Natural killer cell (primary cell): ENCODE measurements around the gene ANK2. TPM values are rescaled to one million over a fixed set of nuclear protein-coding genes. Genes with fewer than 3 reads are reported as not detected.

Experiments used
- ATAC-seq, 3 donors: fragments of 150-1000 bp in 2 of 3; fragments of 200-7000 bp in 1 of 3; cut with Tn5 transposase; 1 replicate in 1 of 3; 2 replicates in 2 of 3; pipeline ENCODE4 v1.10.0; 2021; ENCODE audit warnings: mild to moderate bottlenecking in 2 of 3, moderate library complexity in 2 of 3
- DNase-seq, 2 donors: peaks; one replicate each; pipeline versions ENCODE4 v3.0.0 to v3.0.0-alpha.2; 2013 to 2021; ENCODE audit warnings: mixed read lengths in 1 of 2
- H3K27ac ChIP-seq: one replicate; pipeline ENCODE4 v1.5.1; 2013; ENCODE audit warnings: mild to moderate bottlenecking, low read length
- H3K27me3 ChIP-seq: one replicate; pipeline ENCODE4 v1.6.1; 2013; ENCODE audit warnings: low read length; ENCODE audit not compliant: control insufficient read depth, insufficient read depth
- H3K36me3 ChIP-seq: one replicate; pipeline ENCODE4 v1.6.1; 2013; ENCODE audit warnings: low read length; ENCODE audit not compliant: control insufficient read depth, insufficient read depth
- H3K4me1 ChIP-seq: one replicate; pipeline ENCODE4 v1.6.1; 2013; ENCODE audit warnings: low read length; ENCODE audit not compliant: control insufficient read depth, insufficient read depth
- H3K4me3 ChIP-seq: one replicate; pipeline ENCODE4 v1.5.1; 2013; ENCODE audit warnings: low read length
- H3K9me3 ChIP-seq: one replicate; pipeline ENCODE4 v1.6.1; 2013; ENCODE audit warnings: low read length; ENCODE audit not compliant: control insufficient read depth, insufficient read depth
- H3K27ac Mint-ChIP-seq, 2 donors: one replicate each; pipeline ENCODE4 v1.8.0; 2022; ENCODE audit warnings: mild to moderate bottlenecking in 2 of 2, mixed read lengths in 2 of 2, moderate library complexity in 1 of 2
- H3K27me3 Mint-ChIP-seq, 2 donors: one replicate each; pipeline ENCODE4 v1.8.0; 2022; ENCODE audit warnings: low read depth in 2 of 2, mixed read lengths in 2 of 2
- H3K36me3 Mint-ChIP-seq: one replicate; pipeline ENCODE4 v1.8.0; 2022; ENCODE audit warnings: mixed read lengths
- H3K4me1 Mint-ChIP-seq, 2 donors: one replicate each; pipeline ENCODE4 v1.8.0; 2022; ENCODE audit warnings: mixed read lengths in 2 of 2
- H3K4me3 Mint-ChIP-seq: one replicate; pipeline ENCODE4 v1.8.0; 2022; ENCODE audit warnings: mild to moderate bottlenecking, moderate library complexity, mixed read lengths
- H3K9me3 Mint-ChIP-seq, 2 donors: one replicate each; pipeline ENCODE4 v1.8.0; 2022; ENCODE audit warnings: mixed read lengths in 2 of 2
- WGBS: methylation state at CpG from one replicate; pipeline ENCODE4 v1.1.7; 2013; ENCODE audit warnings: missing lambda C conversion rate; ENCODE audit not compliant: insufficient coverage; 5-methylcytosine and 5-hydroxymethylcytosine counted together
- intact Hi-C: fragments of 100-400 bp; cut with micrococcal nuclease; formaldehyde crosslinking; loops from one replicate; pipeline ENCODE4 v1.14.2; 2022
- total RNA-seq, 4 donors: library from RNA; stranded (reverse); fragments of 120-200 nt in 1 of 4; gene quantifications; one replicate each; pipeline versions ENCODE4 v1.2.3 to v1.2.4, GENCODE V29; 2013 to 2022
- TF ChIP-seq, protein P1 (sequence below): fragments of 200-600 bp; IDR thresholded peaks from one replicate; pipeline ENCODE4 v1.8.0; 2022; ENCODE audit warnings: antibody characterized with exemption

The ANK2 gene
- total RNA-seq, 3 donors from 2014 or later (not counting 1 experiment from before 2014, with no cell fraction given) = 0.05 TPM; not detected in 2

GRCh38 chr4:113222471-113222870, 173.0 kb downstream of the ANK2 start:
- H3K4me3 Mint-ChIP-seq = no peak overlapping the region
- H3K4me3 ChIP-seq = no peak overlapping the region
- 100% methylated on average over 2 of the region's 2 CpGs for WGBS
- no peaks in the 10 kb centered on the region for H3K36me3 Mint-ChIP-seq
- H3K27ac ChIP-seq = no peak overlapping the region
- no peak overlapping the region for H3K27ac Mint-ChIP-seq
- DNase-seq (no peak), ATAC-seq (no peak)
- intact Hi-C loops = no loop called here
- TF ChIP-seq, protein P1, sequence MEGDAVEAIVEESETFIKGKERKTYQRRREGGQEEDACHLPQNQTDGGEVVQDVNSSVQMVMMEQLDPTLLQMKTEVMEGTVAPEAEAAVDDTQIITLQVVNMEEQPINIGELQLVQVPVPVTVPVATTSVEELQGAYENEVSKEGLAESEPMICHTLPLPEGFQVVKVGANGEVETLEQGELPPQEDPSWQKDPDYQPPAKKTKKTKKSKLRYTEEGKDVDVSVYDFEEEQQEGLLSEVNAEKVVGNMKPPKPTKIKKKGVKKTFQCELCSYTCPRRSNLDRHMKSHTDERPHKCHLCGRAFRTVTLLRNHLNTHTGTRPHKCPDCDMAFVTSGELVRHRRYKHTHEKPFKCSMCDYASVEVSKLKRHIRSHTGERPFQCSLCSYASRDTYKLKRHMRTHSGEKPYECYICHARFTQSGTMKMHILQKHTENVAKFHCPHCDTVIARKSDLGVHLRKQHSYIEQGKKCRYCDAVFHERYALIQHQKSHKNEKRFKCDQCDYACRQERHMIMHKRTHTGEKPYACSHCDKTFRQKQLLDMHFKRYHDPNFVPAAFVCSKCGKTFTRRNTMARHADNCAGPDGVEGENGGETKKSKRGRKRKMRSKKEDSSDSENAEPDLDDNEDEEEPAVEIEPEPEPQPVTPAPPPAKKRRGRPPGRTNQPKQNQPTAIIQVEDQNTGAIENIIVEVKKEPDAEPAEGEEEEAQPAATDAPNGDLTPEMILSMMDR = no peak
- no peaks in the 10 kb centered on the region for H3K9me3 ChIP-seq
- no peaks in the 10 kb centered on the region for H3K4me1 Mint-ChIP-seq
- H3K4me1 ChIP-seq = no peaks in the 10 kb centered on the region
- no peaks in the 10 kb centered on the region for H3K36me3 ChIP-seq
- H3K27me3 Mint-ChIP-seq = no peaks in the 10 kb centered on the region
- H3K27me3 ChIP-seq = no peaks in the 10 kb centered on the region
- H3K9me3 Mint-ChIP-seq = peaks cover 2 to 6% of the 10 kb centered on the region in 2 donors

DNA sequence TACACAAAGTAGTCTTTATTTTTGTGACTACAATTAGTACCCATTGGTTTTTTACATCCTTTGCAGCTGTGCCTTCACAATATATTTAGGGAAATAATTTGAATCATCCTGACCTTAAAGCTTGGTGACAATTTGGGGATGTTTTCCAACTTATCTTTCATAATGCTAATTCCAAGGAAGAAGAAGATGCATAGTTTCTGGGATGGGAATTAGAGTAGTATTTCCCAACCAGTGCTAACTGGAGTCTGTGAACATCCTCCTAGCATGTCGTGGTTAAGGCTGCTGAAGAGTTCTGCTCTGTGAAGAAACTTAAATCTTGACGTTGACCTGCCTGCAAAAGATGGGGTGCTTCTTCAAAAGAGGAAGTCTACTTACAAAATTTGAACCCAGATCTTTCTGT, 173.5 kb downstream of the ANK2 start:
- H3K27ac ChIP-seq = no peak overlapping the region
- no peaks in the 10 kb centered on the region for H3K27me3 Mint-ChIP-seq
- H3K4me3 Mint-ChIP-seq = no peak overlapping the region
- H3K4me1 ChIP-seq = no peaks in the 10 kb centered on the region
- intact Hi-C loops = no loop called here
- ATAC-seq = no peak
- H3K36me3 Mint-ChIP-seq = no peaks in the 10 kb centered on the region
- no peaks in the 10 kb centered on the region for H3K4me1 Mint-ChIP-seq
- no peak overlapping the region for H3K4me3 ChIP-seq
- H3K9me3 ChIP-seq = no peaks in the 10 kb centered on the region
- no peaks in the 10 kb centered on the region for H3K27me3 ChIP-seq
- H3K9me3 Mint-ChIP-seq = peaks cover 2 to 6% of the 10 kb centered on the region in 2 donors
- no peaks in the 10 kb centered on the region for H3K36me3 ChIP-seq
- DNase-seq = no peak
- 78% methylated on average over 2 of the region's 2 CpGs for WGBS
- no peak overlapping the region for H3K27ac Mint-ChIP-seq
- TF ChIP-seq, protein P1 = no peak

DNA sequence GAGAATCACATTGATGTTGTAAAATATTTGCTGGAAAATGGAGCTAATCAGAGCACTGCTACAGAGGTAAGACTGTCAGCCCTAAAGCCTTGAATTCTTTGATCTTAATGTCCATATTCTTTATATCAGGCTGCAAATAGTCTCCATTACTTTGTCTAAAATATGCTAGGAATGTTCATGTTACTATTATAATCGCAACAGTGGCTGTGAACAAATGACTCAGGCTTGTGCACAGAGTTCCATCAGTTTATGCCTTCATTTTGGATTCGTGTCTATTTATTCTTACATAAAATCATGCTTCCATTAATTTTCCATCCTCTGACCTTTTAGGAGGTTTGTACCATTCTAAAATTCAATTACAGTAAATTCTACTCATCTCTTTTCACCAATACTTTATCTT, 182.7 kb downstream of the ANK2 start:
- Mint-ChIP-seq H3K36me3 (no peaks in the 10 kb centered on the region), H3K4me3 (no peak overlapping the region), H3K4me1 (no peaks in the 10 kb centered on the region), H3K9me3 (peaks cover 0 to 2% of the 10 kb centered on the region in 2 donors), H3K27ac (no peak overlapping the region), H3K27me3 (no peaks in the 10 kb centered on the region)
- Histone ChIP-seq H3K27me3 (no peaks in the 10 kb centered on the region), H3K36me3 (no peaks in the 10 kb centered on the region), H3K9me3 (no peaks in the 10 kb centered on the region), H3K27ac (no peak overlapping the region), H3K4me3 (no peak overlapping the region), H3K4me1 (no peaks in the 10 kb centered on the region)
- intact Hi-C loops = no loop called here
- DNase-seq (no peak), ATAC-seq (no peak)
- WGBS = 89% methylated on average over 2 of the region's 2 CpGs
- TF ChIP-seq, protein P1 = no peak

DNA sequence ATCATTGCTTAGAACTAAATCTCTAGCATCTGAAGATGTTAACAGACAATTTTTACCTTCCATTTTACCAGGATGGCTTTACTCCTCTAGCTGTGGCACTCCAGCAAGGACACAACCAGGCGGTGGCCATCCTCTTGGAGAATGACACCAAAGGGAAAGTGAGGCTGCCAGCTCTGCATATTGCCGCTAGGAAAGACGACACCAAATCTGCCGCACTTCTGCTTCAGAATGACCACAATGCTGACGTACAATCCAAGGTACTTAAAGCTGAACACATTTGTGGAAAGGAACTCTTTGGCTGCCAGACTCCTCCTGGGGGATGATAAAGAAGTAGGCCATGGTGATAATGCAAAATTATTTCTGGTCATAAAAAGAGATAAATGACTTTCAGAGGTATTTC, 187.5 kb downstream of the ANK2 start:
- H3K4me3 Mint-ChIP-seq = no peak overlapping the region
- no peaks in the 10 kb centered on the region for H3K27me3 Mint-ChIP-seq
- intact Hi-C loops = no loop called here
- Histone ChIP-seq H3K4me3 (no peak overlapping the region), H3K36me3 (no peaks in the 10 kb centered on the region), H3K27me3 (no peaks in the 10 kb centered on the region), H3K4me1 (no peaks in the 10 kb centered on the region), H3K9me3 (no peaks in the 10 kb centered on the region), H3K27ac (no peak overlapping the region)
- DNase-seq (no peak), ATAC-seq (no peak)
- no peaks in the 10 kb centered on the region for H3K9me3 Mint-ChIP-seq
- 92% methylated on average over 5 of the region's 5 CpGs for WGBS
- H3K27ac Mint-ChIP-seq = no peak overlapping the region
- TF ChIP-seq, protein P1 = no peak
- no peaks in the 10 kb centered on the region for H3K4me1 Mint-ChIP-seq
- H3K36me3 Mint-ChIP-seq = no peaks in the 10 kb centered on the region
